Epithelial cell of proximal tubule (primary cell): ENCODE data around the gene TGM5. TPM values are rescaled to one million over a fixed set of nuclear protein-coding genes. Genes with fewer than 3 reads are reported as not detected.

Experiments
- DNase-seq: peaks from one replicate; pipeline ENCODE4 v3.0.0-alpha.2; 2011; ENCODE audit warnings: low read depth
- H3K4me3 ChIP-seq: 2 replicates; pipeline ENCODE4 v1.5.1; 2011; ENCODE audit warnings: low read depth, mild to moderate bottlenecking, low read length
- total RNA-seq: library from RNA; depleted of rRNA; stranded (reverse); fragments of >200 nt; gene quantifications from 2 replicates; pipeline ENCODE4 v1.2.3, GENCODE V29; 2015
- TF ChIP-seq, protein P1 (sequence below): conservative IDR thresholded peaks from 2 replicates; pipeline ENCODE4 v1.5.1; 2012; ENCODE audit warnings: low read depth, mild to moderate bottlenecking, low read length

Gene TGM5
- total RNA-seq, 1 donor from 2014 or later: 0.06 TPM

DNA sequence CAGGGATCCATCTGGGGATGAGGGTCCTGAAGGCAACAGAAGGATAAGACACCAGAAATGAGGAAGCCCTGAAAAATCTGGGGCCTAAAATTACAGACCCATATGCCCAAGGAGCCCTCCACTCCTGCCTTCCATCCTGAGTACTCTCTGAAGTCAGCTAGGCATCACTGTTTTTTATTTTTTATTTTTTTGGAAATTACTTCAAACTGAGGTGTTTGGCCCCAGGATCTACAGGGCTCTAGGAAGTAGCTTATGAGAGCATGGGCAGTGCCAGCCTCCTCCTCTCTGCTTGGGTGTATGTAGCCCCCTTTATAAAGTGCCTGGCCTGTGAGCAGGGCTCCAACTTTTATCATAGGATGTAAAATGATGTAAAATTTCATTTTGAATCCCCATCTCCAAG lies 53.8 kb downstream of the TGM5 start:
- TF ChIP-seq, protein P1, sequence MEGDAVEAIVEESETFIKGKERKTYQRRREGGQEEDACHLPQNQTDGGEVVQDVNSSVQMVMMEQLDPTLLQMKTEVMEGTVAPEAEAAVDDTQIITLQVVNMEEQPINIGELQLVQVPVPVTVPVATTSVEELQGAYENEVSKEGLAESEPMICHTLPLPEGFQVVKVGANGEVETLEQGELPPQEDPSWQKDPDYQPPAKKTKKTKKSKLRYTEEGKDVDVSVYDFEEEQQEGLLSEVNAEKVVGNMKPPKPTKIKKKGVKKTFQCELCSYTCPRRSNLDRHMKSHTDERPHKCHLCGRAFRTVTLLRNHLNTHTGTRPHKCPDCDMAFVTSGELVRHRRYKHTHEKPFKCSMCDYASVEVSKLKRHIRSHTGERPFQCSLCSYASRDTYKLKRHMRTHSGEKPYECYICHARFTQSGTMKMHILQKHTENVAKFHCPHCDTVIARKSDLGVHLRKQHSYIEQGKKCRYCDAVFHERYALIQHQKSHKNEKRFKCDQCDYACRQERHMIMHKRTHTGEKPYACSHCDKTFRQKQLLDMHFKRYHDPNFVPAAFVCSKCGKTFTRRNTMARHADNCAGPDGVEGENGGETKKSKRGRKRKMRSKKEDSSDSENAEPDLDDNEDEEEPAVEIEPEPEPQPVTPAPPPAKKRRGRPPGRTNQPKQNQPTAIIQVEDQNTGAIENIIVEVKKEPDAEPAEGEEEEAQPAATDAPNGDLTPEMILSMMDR: no peak
- no peak overlapping the region for H3K4me3 ChIP-seq
- no peak for DNase-seq

DNA sequence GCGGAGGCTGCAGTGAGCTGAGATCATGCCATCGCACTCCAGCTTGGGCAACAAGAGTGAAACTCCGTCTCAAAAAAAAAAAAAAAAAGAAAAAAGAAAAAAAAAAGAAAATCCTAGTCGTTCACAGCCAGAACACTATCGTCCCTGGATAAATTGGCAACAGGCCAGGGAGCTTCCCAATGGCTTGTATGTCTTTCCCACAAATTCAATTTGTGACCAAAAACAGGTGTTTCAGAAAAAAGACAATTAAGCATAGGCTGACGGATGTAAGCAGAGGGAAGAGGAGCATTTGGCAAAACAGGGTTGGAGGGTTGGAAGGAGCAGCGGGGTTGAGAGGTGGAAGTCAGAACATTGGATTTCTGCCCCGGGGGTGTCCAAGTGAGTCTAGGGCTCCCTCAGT lies 54.4 kb downstream of the TGM5 start:
- TF ChIP-seq, protein P1: no peak
- no peak overlapping the region for H3K4me3 ChIP-seq
- DNase-seq: no peak

DNA sequence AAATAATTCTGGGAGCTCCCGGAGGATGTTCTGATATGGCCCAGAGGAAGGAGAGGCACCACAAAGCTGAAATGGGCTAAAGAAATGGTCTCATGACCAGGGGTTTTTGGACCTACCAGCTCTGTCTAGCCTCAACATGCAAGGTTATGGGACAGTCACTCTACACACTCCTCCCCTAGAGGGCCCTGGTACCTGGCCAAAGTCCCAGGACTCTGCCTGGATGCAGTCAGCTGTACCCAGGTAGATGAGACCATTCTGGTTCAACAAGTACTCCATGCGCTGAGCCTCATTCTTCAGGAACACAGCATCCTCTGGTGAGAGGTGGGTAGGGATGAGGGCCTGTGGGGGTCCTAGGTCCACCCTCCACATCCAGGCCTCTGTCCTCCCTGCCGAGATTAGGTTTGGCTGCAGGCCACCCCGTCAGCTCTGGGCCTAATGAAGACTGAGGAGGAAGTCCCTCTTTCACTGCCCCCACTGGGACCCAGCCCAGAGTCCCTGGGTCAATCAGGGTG lies 55.4 kb downstream of the TGM5 start:
- TF ChIP-seq, protein P1: no peak
- DNase-seq: no peak
- no peak overlapping the region for H3K4me3 ChIP-seq

DNA sequence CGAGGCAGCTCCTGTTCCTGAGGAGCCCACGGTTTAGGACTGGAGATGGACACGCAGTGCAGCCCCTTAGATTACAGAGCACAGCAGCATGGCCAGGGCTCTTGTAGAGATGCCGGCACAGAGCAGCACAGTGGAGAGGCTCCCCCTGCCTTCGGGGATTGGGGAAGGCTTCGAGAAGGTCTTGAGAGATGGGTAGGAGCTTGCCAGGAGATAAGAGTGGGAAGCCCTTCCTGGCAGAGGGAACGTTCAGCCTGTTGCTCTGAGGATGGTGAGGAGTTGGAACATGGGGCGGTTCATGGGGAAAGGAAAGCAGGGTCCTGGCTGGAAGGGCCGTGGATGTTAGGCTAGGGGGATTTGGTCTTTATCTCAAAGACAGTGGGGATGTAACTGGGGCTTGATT lies 55.9 kb downstream of the TGM5 start:
- no peak for DNase-seq
- TF ChIP-seq, protein P1: no peak
- no peak overlapping the region for H3K4me3 ChIP-seq

DNA sequence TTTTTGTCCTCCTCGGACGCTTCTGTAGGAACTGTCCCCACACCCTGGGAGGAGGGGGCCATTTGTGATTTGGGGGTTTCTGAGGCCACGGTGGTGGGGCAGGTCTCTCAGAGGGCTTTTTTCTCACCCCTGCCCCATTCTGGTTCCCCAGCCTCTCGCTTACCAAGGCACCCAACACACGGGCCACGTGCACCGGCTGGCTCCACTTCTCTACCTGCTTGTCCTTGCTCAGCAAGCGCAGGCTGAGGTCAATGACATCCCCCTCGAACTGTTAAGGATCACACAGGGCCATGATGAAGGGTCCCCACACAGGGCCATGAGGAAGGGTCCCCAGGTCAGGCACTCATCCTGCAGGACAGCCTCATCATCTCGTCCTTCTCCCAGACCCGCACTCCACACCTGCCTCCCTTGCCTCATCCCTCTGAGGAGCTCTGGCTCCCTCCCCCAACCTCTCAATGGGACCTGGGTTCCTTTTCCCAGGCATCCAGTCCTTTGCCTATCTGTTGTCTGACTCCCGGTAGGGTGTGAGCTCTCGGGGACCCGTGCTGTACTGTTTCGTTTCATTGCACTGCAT lies 56.5 kb downstream of the TGM5 start:
- TF ChIP-seq, protein P1: no peak
- DNase-seq: no peak
- no peak overlapping the region for H3K4me3 ChIP-seq

DNA sequence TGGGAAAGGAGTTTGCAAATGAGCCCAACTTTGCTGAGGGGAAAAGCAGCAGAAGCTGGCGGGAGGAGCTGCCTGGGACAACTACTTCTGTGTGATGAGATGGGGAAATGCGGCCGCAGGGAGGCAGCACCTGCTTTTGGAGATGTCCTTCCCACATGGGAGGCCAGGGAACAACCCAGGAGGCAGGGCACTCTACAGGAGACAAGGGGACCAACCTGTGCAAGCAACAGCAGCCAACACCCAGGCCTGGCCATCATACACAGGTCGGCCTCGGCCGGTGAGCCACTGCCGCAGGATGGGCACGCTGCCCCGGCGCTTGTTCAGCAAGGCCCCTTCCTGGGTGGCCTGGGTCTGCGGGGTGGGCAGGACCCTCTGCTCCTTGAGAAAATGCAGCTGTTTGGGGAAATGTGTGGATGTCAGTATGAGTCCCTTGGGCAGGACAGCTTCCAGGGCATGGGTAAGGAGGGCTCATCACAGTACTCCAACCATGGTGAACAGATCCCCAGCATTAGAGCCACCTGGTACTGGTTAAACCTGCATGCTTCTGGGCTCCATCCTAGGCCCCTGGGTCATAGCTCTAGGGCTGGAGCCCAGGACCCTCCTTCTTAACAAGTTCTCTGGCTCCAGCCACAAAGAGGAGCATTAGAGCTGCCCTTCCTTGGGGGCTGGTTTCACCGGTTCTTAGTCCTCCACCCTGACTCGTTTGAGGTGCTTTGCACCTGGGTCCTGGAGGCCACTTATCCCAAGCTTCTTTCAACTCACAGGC lies 57.5 kb downstream of the TGM5 start:
- H3K4me3 ChIP-seq: no peak overlapping the region
- no peak for DNase-seq
- TF ChIP-seq, protein P1: peak; percentile 30
